RWPE1 (cell line): Measurements from ENCODE around the gene DLL3.

Source experiments
- CTCF ChIA-PET: fragments of 350-600 bp; sonication (Branson Sonifier 250); formaldehyde crosslinking; extraction: SDS; loops from one replicate; lab custom pipeline; 2021; lab: Yijun Ruan, JAX
- POLR2A ChIA-PET: fragments of 400-600 bp; formaldehyde crosslinking; extraction: SDS; loops from one replicate; lab custom pipeline; 2020; ENCODE audit warnings: antibody characterized with exemption; ENCODE audit not compliant: low non-redundant PET; lab: Yijun Ruan, JAX
- DNase-seq: peaks from one replicate; pipeline ENCODE4 v3.0.0; 2012; ENCODE audit warnings: low spot score
- H3K27ac ChIP-seq: fragments of 450-650 bp; 2 replicates; pipeline ENCODE4 v1.5.1; 2017
- CTCF ChIP-seq: fragments of 450-650 bp; conservative IDR thresholded peaks from 2 replicates; pipeline ENCODE4 v1.5.1; 2017; ENCODE audit warnings: low read depth, mild to moderate bottlenecking

DLL3 gene

GRCh38 chr19:39550197-39550596, 51.5 kb downstream of the DLL3 start:
- no peak overlapping the region for H3K27ac ChIP-seq
- DNase-seq: no peak
- TF ChIP-seq CTCF: no peak
- ChIA-PET POLR2A (no interaction called here), CTCF (no interaction called here)

GRCh38 chr19:39553082-39553652, 54.4 kb downstream of the DLL3 start:
- no peak for TF ChIP-seq CTCF
- ChIA-PET POLR2A (no interaction called here), CTCF (no interaction called here)
- H3K27ac ChIP-seq: no peak overlapping the region
- DNase-seq: no peak

GRCh38 chr19:39554701-39555311, 56.1 kb downstream of the DLL3 start:
- no peak for TF ChIP-seq CTCF
- DNase-seq: no peak
- H3K27ac ChIP-seq: no peak overlapping the region
- ChIA-PET CTCF (interaction anchor here (0.6 kb wide), 1 partner anchor 8 kb away, joined by 3 read pairs; no protein-coding TSS in a partner anchor), POLR2A (no interaction called here)

DNA sequence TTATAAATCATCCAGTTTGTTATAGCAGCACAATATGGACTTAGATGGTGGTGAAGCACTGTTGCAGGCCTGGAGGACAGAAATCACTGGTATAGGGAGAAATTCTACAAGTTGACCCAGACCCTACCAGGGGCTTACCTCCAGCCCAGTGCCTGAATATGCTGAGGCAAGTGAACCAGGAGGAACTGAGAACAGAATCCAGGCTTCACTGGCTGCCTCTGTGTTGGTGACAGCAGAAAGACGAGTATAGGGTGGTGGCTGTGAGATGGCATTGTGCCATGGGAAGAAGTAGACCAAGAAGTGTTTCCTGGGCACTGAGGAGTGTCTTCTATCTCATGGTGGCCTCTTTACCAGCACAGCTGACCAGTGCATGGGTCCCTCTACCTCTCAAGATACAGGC, 57.1 kb downstream of the DLL3 start:
- ChIA-PET POLR2A (no interaction called here), CTCF (no interaction called here)
- H3K27ac ChIP-seq: no peak overlapping the region
- no peak for TF ChIP-seq CTCF
- no peak for DNase-seq
